HG03378 (cell line): Measurements from ENCODE around the gene CDRT15L2.
"Not testable (repeated sequence)": the region's sequence is repeated elsewhere in the genome, so short reads cannot be mapped to it uniquely, and the experiment has no call there.

Source experiments
- ATAC-seq: cut with Tn5 transposase; IDR thresholded peaks from one replicate; pipeline ENCODE4 v1.9.1; 2021; ENCODE audit warnings: mild to moderate bottlenecking, moderate library complexity; ENCODE audit not compliant: unreplicated experiment

CDRT15L2 gene

DNA sequence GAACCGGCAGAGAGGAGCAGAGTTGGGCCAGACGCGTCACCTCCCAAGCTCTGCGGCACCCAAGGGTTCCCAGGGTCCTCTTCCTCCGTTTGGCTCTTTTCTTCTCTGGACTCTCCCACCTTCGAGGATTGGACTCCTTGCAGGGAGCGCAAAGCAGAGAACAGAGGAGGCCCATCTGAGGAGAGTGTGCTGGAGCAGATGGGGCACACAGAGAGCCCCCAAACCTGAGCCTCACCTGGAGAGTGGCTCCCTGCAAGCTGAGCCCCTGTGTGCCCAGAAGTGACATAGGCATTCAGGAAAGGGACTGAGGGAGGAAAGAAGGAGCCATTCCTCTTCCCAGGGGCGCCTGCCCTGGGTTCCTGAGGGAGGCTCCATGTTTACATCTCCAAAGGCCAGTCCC lies 6.3 kb upstream of the CDRT15L2 start:
- not testable (repeated sequence) for ATAC-seq

DNA sequence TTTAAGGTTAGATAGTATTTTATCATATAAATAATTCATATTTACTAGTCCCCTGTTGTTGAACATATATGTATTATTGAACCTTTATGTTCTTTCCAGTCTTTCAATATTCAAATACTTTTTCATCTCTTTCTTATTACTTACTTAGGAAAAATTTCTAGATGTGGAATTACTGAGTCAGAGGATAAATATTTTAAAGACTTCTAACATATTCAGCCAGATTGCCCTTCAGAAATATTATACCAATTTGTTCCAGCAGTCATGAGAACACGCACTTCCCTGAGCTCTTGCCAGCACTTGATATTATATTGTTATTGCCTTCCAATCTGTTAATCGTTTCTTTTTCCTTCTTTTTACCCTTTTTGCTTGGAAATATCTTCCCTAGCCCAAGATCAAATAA lies 4.5 kb upstream of the CDRT15L2 start:
- not testable (repeated sequence) for ATAC-seq

DNA sequence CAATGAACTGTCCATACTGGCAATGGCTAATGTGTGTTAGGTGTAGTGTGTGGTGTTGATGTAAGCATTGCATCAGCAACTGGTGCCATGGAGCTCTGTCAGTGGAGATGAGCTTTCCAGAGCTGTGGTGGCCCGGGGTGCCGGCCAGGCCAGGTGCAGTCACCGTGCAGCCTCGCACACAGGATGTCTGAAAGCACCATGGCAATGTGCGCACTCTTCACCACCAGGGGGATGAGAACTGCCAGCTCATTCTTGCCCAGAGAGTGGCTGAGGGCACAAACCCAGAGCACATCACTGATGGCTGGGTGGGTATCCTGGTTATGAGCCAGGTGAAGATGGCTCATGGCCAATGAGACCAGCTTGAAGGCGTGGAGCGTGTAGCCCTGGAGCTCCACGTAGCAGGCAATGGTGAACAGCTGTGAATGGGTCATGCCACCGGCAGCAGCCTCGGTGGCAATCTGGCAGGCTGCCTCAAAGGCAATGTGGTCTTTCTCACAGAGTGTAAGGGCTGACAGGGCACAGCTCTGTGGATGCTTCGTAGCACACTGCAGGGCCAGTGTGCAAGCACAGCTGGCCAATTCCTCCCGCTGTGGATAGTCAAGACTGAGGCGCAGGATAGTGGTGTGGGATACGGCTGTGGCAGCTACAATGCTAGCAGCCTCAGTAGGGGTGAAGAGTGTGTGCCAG lies 4.5 kb downstream of the CDRT15L2 start:
- not testable (repeated sequence) for ATAC-seq

DNA sequence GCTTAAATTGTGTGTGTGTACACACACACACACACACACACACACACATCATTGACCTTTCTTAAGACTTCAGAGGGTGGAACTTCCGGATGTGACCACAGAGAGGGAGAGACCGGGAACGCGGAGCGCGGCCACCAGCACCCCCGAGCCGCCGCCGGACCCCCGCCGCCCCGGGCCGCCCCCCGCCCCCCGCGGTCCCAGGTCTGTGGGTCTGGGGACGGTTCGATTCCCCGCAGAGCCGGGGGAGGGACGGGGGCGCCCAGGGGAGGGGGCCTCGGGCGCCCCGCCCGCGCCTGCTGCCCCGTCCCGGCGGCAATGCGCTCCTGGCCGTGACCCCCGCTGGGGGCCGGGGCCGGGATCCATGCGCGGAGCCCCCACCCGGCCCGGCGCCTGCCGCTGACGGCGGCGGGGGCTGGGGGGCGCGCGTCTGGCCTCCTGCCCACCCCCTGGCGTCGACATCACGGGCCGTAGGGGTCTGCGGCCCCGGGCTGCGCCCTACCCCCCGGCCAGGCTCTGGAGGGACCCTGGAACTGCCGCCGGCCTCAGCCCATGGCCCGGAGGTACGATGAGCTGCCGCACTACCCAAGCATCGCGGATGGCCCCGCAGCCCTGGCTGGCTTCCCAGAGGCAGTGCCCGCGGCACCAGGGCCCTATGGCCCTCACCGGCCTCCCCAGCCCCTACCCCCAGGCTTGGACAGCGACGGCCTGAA lies 9.4 kb downstream of the CDRT15L2 start:
- not testable (repeated sequence) for ATAC-seq

DNA sequence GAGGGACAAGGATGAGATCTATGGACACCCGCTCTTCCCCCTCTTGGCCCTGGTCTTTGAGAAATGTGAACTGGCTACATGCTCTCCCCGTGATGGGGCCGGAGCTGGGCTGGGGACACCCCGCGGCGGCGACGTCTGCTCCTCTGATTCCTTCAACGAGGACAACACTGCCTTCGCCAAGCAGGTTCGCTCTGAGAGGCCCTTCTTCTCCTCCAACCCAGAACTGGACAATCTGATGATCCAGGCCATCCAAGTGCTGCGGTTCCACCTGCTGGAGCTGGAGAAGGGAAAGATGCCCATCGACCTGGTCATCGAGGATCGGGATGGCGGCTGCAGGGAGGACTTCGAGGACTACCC lies 9.9 kb downstream of the CDRT15L2 start:
- not testable (repeated sequence) for ATAC-seq

DNA sequence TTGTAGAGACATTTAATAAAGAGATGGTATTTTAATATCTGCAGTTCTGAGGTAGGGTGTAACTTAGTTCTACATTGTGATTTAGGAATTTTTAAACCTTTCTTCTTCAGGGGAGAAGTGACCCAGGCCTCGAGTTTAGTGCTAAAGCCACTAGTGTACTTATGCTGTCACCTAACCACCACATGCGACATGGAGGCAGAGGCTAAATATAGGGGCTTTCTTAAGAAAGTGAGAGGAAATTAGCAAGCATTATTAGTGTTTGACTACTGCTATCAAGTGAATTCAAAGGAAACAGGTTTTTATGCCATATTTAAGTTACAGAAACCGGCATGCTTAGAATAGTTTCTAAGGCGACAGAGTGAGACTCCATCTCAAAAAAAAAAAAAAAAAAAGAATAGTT lies 11.5 kb downstream of the CDRT15L2 start:
- not testable (repeated sequence) for ATAC-seq

DNA sequence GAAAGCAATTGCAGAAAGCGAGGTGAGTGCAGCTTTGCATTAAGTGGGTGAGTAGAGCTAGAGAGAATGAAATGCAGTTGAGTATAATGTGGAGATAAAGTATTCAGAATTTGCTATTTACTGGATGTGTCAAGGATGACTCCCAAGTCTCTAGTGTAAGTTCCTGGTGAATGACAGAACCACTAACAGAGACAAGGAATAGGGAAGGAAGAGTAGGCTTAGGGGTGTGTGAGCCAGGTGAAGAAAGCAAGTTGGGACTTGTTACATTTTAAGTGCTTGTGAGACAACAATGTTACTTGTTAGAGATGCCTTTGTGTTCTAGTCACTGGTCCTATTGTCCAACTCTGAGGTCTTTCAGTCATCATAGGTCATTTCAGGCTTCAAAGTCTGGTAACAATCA lies 26.0 kb downstream of the CDRT15L2 start:
- not testable (repeated sequence) for ATAC-seq

DNA sequence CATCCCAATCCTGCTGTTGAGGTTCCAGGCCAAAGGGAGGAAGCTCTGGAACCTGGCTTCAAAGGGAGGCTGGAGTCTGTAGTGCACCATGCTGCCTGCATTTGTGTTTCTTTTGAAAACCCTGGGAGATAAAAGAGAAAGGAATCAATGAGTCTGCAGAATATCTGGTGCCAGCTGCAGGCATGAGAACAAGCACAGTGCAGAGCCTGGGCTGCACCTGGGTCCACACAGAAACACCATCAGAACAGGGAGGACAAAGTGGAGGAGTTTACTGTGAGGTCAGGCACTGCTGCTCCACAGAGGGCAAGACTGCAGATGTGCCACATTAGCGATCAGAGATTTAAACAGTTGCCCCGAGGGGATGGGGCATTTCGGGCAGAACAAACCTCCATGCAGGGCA lies 30.0 kb downstream of the CDRT15L2 start:
- not testable (repeated sequence) for ATAC-seq

DNA sequence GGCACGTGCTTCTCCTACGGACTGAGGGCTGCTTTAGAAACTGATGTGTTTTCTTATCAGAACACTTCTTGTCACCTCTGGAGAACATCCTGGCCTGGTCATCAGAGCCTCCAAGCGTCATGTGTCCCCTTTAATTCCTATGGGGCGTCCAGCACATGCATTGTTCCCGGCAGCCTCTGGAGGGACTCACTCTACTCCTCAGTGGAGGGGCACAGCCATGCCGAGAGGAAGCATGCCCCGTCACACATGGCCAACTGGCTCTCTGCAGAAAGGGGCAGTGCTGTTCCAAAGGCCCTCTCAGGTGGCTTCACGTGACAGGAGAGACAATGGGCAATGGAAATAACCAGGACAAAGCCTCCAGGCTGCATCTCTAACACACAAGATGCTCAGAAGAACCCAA lies 31.8 kb downstream of the CDRT15L2 start:
- ATAC-seq = no peak

DNA sequence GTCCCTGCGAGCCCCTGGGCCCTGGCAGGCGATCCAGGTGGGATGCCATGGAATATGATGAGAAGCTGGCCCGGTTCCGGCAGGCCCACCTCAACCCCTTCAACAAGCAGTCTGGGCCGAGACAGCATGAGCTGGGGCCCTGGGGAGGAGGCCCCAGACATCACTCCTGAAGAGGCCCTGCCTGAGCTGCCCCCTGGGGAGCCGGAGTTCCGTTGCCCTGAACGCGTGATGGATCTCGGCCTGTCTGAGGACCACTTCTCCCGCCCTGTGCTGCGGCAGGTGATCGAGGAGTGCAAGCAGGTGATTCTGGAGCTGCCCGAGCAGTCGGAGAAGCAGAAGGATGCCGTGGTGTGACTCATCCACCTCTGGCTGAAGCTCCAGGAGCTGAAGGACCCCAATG lies 33.1 kb downstream of the CDRT15L2 start:
- ATAC-seq = no peak

DNA sequence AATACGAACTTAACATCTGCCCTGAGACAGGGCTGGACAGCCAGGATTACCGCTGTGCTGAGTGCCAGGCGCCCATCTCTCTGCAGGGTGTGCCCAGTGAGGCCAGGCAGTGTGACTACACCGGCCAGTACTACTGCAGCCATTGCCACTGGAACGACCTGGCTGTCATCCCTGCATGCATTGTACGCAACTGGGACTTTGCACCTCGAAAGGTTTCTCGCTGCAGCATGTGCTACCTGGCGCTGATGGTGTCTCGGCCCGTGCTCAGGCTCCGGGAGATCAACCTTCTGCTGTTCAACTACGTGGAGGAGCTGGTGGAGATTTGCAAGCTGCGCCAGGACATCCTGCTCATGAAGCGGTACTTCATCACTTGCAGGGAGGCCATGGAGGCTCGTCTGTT lies 33.7 kb downstream of the CDRT15L2 start:
- ATAC-seq = no peak

DNA sequence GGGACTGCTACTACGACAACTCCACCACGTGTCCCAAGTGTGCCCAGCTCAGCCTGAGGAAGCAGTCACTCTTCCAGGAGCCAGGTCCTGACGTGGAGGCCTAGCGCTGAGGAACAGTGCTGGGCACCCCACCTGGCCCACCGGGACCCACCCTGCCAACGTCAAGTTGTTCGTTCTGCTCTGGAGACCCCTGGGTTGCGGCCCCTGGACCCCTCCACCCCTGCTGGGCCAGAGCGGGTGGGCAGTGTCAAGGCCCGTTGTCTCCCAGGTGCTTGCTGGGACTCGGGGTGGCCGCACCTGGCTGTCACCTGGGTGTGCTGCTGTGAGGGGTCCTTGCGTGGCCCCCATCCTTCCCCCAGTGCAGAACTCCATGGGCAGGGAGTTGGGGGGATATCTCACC lies 34.4 kb downstream of the CDRT15L2 start:
- ATAC-seq = no peak

DNA sequence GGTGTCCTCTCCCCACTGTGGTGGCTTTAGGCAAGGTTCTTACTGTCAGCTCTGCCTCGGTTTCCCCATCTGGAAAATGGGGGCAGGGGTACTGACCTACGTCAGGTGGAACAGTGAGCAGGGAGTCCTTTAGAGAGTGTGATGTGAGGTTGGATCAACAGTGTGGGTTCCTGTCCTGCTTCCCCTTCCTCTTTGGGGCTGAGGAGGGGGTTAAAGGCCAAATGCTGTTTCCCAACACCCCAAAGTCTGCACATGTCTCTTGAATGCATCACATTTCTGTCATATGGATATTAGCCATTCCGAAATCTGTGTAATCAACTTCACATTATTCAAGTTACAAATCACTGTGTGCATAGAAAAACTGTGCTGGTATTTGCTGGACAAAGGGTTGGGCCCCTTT lies 35.9 kb downstream of the CDRT15L2 start:
- ATAC-seq = not testable (repeated sequence)
